Transverse colon (tissue), 3 donors: ENCODE results near the gene ST6GALNAC6.

Experiments used
- CTCF ChIP-seq, 5 experiments: fragments of 200-600 bp in 3 of 5; fragments of 450-650 bp in 2 of 5; sonication (generic) in 3 of 5; IDR thresholded peaks; 1 replicate in 2 of 5; 2 replicates in 3 of 5; pipeline ENCODE4 v1.5.1; 2016 to 2017; ENCODE audit warnings: antibody characterized with exemption in 5 of 5, inconsistent platforms in 3 of 5, mild to moderate bottlenecking in 2 of 5, moderate library complexity in 1 of 5
- POLR2A ChIP-seq: fragments of 450-650 bp; IDR thresholded peaks from one replicate; pipeline ENCODE4 v1.6.1; 2016; ENCODE audit warnings: antibody characterized with exemption, mild to moderate bottlenecking, moderate library complexity

- no peak for TF ChIP-seq POLR2A
- TF ChIP-seq CTCF (IDR thresholded peaks at IDR 0.05), result no peak
Measured at GRCh38 chr9:127856729-127857116, 42.7 kb downstream of the ST6GALNAC6 start.
